GM18909 (cell line): ENCODE measurements around the gene PRAC1.
"Not testable (repeated sequence)": the region's sequence is repeated elsewhere in the genome, so short reads cannot be mapped to it uniquely, and the experiment has no call there.

ENCODE experiments used
- ATAC-seq: cut with Tn5 transposase; IDR thresholded peaks from one replicate; pipeline ENCODE4 v1.9.1; 2021; ENCODE audit warnings: mild to moderate bottlenecking; ENCODE audit not compliant: unreplicated experiment, poor library complexity

PRAC1 gene

GRCh38 chr17:48727415-48728175, 5.3 kb upstream of the PRAC1 start:
- no peak for ATAC-seq

DNA sequence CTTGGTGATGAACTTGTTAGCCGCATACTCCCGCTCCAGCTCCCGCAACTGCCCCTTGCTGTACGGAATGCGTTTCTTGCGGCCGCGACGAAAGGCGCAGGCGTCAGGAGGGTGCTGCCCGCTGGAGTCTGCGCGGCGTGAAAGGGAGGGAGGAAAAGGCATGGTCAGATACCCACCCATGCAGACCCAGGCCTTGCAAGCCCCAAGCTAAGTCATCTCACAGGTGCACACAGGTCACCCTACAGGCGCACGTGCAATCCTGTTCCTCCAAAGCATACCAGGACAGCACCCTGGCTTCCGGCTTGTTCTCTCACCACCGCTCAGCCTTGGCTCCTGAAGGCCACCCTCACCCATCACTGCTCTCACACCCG, 4.6 kb upstream of the PRAC1 start:
- no peak for ATAC-seq

DNA sequence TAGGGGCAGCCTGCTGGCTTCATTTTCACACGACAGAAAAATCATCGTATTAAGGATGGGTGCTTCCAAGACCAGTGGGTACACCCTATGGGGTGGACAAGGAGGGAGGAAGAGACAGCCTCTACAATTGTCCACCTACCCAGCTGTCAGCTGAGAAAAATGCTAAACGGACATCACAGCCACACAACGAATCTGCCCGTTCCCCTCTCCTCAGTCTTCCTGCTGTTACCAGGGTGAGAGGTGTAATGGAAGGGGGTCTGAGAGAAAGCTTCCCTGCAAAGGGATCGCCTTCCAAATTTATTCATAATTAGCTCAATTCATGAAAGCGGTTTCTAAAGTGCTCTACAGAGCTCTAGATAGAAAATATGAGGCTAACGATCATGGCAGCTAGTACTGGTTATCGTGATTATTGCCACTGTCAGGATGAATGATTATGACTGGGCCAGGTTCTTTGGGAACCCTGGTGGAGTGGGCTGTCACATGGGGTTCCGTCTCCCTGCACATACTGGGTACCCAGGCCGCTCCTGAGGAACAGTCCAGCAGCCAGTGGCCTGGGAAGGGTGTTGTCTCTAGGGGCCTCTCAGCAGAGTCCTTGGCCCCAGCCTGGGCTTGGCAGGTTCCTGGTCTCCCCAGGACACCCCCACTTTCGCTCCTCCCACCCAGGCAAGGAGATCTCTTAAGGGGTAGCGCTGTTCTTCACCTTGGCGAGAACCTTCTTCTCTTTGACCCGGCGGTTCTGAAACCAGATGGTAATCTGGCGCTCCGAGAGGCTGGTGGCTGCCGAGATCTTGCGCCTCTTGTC, 4.0 kb upstream of the PRAC1 start:
- ATAC-seq: no peak

GRCh38 chr17:48725288-48726064, 3.2 kb upstream of the PRAC1 start:
- no peak for ATAC-seq

DNA sequence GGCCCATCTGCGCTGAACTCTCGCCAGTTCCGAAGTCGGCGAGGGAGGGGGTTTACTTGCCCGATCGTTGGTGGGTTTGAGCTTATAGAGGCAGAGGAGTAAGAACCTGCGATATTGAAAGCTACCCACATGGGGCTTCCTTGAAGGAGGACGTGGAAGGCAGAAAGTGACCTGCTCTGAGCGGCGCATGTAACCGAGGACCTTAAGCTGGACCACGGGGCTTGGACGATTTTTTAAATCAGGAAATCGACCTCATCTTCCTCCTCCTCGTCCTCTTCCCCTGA, 2.6 kb upstream of the PRAC1 start:
- ATAC-seq: no peak

- no peak for ATAC-seq
These were observed 2.1 kb upstream of the PRAC1 start for GRCh38 chr17:48724251-48725003.

- ATAC-seq: no peak
These were observed 1.3 kb upstream of the PRAC1 start for GRCh38 chr17:48723423-48724250.

- no peak for ATAC-seq
These were observed 651 bp upstream of the PRAC1 start, which contains the start of gene PRAC2 for GRCh38 chr17:48722915-48723422. TSS of gene PRAC2 (plus strand) at chr17:48723185. CDS start at chr17:48724411, 1,226 bp downstream.

DNA sequence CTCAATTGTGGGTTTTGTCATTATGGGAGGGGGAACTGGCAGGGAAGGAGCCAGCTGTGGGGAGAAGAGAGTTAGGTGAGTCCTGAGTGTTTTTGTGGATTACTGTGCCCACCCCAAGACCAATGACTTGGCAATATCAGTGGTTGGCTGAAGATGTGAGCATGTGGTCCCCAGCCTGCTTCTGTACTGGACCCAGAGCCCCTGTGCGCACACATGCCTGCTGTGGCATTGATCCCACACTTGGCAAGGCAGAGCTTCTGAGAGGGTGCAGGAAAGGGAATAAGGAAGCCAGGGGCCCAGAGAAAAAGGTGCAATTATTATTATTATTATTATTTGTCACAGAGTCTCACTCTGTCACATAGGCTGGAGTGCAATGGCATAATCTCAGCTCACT, 1.3 kb downstream of the PRAC1 start:
- ATAC-seq: no peak

- no peak for ATAC-seq
These were observed 1.9 kb downstream of the PRAC1 start for GRCh38 chr17:48720266-48721008.

DNA sequence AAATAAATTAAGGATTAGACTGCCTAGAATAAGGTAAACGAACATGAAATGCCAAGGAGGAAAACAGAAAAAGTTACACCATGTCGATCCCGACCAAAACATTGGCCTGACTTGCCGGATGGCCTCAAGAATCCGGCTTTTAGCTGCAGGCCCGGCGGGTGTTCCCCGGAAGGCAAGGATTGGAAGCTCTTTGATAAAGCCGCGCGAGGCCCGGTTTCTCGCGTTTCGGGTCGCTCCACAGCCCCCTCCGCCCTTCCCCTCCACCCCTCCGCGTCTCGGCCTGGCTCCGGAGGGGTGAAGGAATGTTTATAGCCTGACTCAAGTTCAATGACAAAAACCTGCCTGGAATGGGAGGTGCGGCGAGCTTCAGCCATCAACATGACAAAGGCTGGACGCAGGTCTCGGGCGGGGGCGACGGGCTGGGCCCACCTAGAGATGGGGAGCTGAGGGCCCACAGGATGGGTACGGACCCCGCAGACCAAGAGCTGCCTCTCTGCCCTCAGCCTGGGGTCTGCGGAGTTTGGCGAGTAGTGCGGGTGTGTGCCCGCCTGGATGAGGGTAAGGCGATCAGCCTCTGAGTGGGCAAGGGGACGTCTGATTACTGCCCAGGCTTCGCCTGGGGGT, 2.6 kb downstream of the PRAC1 start:
- no peak for ATAC-seq

DNA sequence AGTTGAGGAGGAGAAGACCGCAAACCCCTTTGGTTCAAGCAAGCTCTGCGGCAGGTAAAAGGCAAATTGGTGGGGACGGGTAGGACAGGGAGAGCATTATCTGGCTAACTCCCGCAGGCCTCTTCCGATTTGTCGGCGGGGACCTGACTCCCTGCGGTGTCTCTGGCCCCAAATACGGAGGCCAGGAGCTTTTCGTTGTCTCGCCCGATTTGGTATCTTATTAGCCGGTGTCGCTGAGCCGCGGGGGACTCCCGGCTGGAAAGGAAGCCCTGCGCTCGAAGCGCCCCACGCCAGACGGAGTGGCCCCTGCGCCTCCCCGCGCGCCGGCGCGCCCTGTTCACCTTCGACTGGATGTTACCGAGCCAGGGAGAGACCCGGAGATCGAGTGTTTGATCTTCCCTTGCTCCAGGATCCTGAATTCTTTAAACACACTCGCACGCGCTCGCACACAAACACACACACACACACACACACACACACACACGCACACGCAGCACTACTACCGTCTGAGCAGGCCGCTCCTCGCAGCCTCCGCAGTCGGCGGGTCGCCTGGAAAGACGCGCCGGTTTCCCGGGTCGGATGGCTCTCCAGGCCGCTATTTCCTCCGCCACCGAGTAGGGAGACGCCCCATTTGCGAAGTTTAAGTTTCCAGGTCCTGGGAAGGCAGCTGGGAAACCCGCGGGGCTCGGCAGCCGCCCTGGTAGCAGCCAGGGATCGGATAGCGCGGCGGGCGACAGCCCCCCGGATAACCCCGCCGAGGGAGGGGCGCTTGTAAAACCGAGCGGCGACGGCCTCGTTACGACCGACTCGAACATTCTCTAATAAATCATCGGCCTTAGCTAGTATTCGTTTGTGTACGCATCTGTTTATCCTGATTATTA, 3.3 kb downstream of the PRAC1 start:
- no peak for ATAC-seq

GRCh38 chr17:48718227-48718760, 4.0 kb downstream of the PRAC1 start:
- no peak for ATAC-seq

GRCh38 chr17:48717367-48718226, 4.7 kb downstream of the PRAC1 start:
- no peak for ATAC-seq

- not testable (repeated sequence) for ATAC-seq
These were observed 5.8 kb downstream of the PRAC1 start for GRCh38 chr17:48716549-48716948.
